Measurements from ENCODE around the gene KRR1.

DNA sequence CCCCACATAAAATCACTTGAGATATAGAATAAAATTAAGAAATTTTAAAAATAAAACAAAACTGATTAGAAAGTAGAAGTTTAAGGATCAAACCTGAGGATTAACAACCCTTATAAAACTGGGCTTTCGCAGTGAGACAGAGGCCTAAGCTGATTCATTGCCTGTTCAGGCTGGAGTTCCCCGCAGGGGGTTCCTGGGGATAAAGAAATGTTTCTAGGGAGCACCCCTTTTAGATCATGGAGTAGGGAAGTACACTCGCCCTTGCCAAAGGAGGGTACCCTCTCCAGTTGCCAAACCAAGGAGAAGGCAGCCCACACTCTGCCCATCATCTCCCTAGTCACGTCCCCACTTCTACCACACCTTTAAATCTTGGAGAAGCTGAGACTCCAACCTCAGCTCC, 24.1 kb downstream of the KRR1 start:
- TF ChIP-seq, protein P1, sequence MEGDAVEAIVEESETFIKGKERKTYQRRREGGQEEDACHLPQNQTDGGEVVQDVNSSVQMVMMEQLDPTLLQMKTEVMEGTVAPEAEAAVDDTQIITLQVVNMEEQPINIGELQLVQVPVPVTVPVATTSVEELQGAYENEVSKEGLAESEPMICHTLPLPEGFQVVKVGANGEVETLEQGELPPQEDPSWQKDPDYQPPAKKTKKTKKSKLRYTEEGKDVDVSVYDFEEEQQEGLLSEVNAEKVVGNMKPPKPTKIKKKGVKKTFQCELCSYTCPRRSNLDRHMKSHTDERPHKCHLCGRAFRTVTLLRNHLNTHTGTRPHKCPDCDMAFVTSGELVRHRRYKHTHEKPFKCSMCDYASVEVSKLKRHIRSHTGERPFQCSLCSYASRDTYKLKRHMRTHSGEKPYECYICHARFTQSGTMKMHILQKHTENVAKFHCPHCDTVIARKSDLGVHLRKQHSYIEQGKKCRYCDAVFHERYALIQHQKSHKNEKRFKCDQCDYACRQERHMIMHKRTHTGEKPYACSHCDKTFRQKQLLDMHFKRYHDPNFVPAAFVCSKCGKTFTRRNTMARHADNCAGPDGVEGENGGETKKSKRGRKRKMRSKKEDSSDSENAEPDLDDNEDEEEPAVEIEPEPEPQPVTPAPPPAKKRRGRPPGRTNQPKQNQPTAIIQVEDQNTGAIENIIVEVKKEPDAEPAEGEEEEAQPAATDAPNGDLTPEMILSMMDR (IDR thresholded peaks at IDR 0.05): no peak
- TF ChIP-seq POLR2A (IDR thresholded peaks at IDR 0.05): no peak
